Measurements from ENCODE around the gene TRPM8.

TRPM8 gene

GRCh38 chr2:234050455-234051135 is 133.4 kb downstream of the TRPM8 start, which contains the start of gene SPP2:
Gene SPP2, plus strand, starts transcription at chr2:234050702. Its CDS starts 85 bp downstream, at chr2:234050787.
- DNase-seq = no peak

GRCh38 chr2:234051374-234052070 is 134.3 kb downstream of the TRPM8 start:
- no peak for DNase-seq

- DNase-seq = no peak
Measured at GRCh38 chr2:234058881-234059280, 141.7 kb downstream of the TRPM8 start.

- DNase-seq = no peak
Measured at GRCh38 chr2:234060236-234060635, 143.1 kb downstream of the TRPM8 start.

GRCh38 chr2:234061624-234062257 is 144.6 kb downstream of the TRPM8 start:
- no peak for DNase-seq

GRCh38 chr2:234066587-234066986 is 149.4 kb downstream of the TRPM8 start:
- no peak for DNase-seq
